Suprapubic skin (tissue), 3 donors: ENCODE results near the gene ASTN2.

Experiments
- CTCF ChIP-seq, 2 donors: fragments of 200-600 bp in 1 of 2; fragments of 450-650 bp in 1 of 2; sonication (generic) in 1 of 2; IDR thresholded peaks; one replicate each; pipeline ENCODE4 v1.5.1; 2016 to 2019; ENCODE audit warnings: antibody characterized with exemption in 2 of 2, mild to moderate bottlenecking in 1 of 2, moderate library complexity in 1 of 2
- EP300 ChIP-seq: sonication (generic); formaldehyde crosslinking; IDR thresholded peaks from one replicate; pipeline ENCODE4 v1.6.1; 2017; ENCODE audit warnings: antibody characterized with exemption

- TF ChIP-seq CTCF (IDR thresholded peaks at IDR 0.05) (no peak), EP300 (no peak)
Measured at GRCh38 chr9:117414906-117415331, at the start of gene ASTN2.
